Measurements from ENCODE around the gene SLK. TPM values are rescaled to one million over a fixed set of nuclear protein-coding genes. Genes with fewer than 3 reads are reported as not detected.

The SLK gene
- total and polyA plus RNA-seq, 10 donors: 5.6 to 47.4 (median 32.8) TPM

- Histone ChIP-seq H3K27me3 (replicated peaks in 1 of 7) (no peaks in the 10 kb centered on the region), H3K27ac (no peak overlapping the region), H3K9me3 (no peaks in the 10 kb centered on the region), H3K4me3 (no peak overlapping the region), H3K36me3 (no peaks in the 10 kb centered on the region), H3K4me1 (peaks cover 0 to 18% (median 7%) of the 10 kb centered on the region in 6 donors)
- TF ChIP-seq CTCF (IDR thresholded peaks at IDR 0.05 in 8 of 11, conservative IDR thresholded peaks at IDR 0.05 in 3 of 11): no peak
- TF ChIP-seq POLR2AphosphoS5 (IDR thresholded peaks at IDR 0.05): no peak
- TF ChIP-seq POLR2A (IDR thresholded peaks at IDR 0.05): no peak
- 78 to 89% (median 83%) methylated on average over 2 of the region's 2 CpGs for WGBS, 5 donors
- intact Hi-C loops (cut with DNase I; ENCODE audit: low total_unique reads): no loop called here
- no peak for DNase-seq
Observed at GRCh38 chr10:104052431-104052830, 85.5 kb downstream of the SLK start.

- WGBS, 5 donors: 90 to 98% (median 95%) methylated on average over 3 to 4 of the region's 4 CpGs
- H3K4me1 ChIP-seq: peaks cover 0 to 18% (median 7%) of the 10 kb centered on the region in 6 donors
- DNase-seq: no peak
- intact Hi-C loops (cut with DNase I; ENCODE audit: low total_unique reads): no loop called here
- H3K27me3 ChIP-seq (replicated peaks in 1 of 7): no peaks in the 10 kb centered on the region
- H3K27ac ChIP-seq: no peak overlapping the region
- no peaks in the 10 kb centered on the region for H3K9me3 ChIP-seq
- H3K4me3 ChIP-seq: no peak overlapping the region
- H3K36me3 ChIP-seq: no peaks in the 10 kb centered on the region
- TF ChIP-seq CTCF (IDR thresholded peaks at IDR 0.05 in 8 of 11, conservative IDR thresholded peaks at IDR 0.05 in 3 of 11) (no peak), POLR2AphosphoS5 (IDR thresholded peaks at IDR 0.05) (no peak), POLR2A (IDR thresholded peaks at IDR 0.05) (no peak)
Observed at GRCh38 chr10:104053201-104053600, 86.3 kb downstream of the SLK start.

DNA sequence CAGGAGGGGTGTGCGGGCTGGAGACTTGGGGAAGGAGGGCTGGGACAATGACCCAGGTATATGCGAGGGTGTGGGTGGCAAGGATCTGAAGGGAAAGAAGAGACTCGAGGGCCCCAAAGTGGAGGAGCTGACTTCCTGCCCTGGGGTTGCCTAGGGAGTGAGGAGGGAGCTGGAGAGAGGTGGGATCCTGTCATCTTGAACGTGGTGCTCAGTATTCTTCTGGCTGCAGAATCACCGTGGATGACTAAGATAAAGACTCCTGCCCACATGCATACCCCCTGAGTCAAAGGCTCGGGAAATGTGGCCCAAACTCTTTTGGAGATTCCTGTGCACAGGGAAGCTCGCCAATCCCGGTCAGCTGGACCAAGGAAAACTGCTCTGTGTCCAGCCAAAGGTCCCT lies 87.5 kb downstream of the SLK start:
- Histone ChIP-seq H3K36me3 (no peaks in the 10 kb centered on the region), H3K27ac (no peak overlapping the region), H3K4me3 (no peak overlapping the region), H3K27me3 (replicated peaks in 1 of 7) (no peaks in the 10 kb centered on the region), H3K9me3 (no peaks in the 10 kb centered on the region), H3K4me1 (peaks cover 0 to 10% (median under 1%) of the 10 kb centered on the region in 6 donors)
- WGBS, 5 donors: 71 to 86% (median 79%) methylated on average over 8 of the region's 8 CpGs
- intact Hi-C loops (cut with DNase I; ENCODE audit: low total_unique reads): no loop called here
- DNase-seq: no peak
- no peak for TF ChIP-seq POLR2A (IDR thresholded peaks at IDR 0.05)
- TF ChIP-seq POLR2AphosphoS5 (IDR thresholded peaks at IDR 0.05): no peak

DNA sequence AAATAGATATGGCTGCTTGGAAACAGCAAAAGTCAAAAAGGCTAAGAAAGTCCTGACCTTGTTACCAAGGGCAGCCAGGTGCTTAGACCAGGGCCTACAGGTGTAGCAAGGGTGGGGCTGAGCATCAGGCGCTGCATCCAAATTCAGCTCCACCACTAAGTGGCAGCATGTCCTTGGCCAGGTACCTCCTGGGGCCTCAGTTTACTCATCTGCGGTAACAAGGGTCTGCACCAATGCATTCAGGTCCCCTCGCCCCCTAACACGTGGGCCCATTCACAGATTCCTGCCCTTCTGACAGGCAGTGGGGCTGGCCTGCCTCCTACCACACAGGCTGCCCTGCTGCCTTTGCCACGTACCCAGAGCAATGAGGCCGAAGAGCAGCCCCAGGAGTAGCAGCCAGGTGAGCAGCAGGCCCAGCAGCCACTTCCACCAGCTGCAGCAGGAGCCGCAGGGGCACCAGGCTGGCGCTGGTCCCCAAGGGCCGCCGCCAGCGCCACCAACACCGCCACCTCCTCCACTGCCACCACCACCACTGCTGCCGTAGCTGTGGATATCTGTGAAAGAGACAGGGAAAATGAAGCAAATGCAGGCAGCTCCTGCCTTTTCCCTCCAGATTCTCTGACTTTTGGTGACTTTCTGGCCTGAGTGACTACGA lies 89.8 kb downstream of the SLK start:
- 74 to 86% (median 84%) methylated on average over 5 to 14 of the region's 14 CpGs for WGBS, 5 donors
- TF ChIP-seq CTCF (IDR thresholded peaks at IDR 0.05 in 8 of 11, conservative IDR thresholded peaks at IDR 0.05 in 3 of 11) (no peak), POLR2AphosphoS5 (IDR thresholded peaks at IDR 0.05) (no peak), POLR2A (IDR thresholded peaks at IDR 0.05) (no peak)
- Histone ChIP-seq H3K36me3 (no peaks in the 10 kb centered on the region), H3K4me3 (no peak overlapping the region), H3K9me3 (no peaks in the 10 kb centered on the region), H3K27ac (no peak overlapping the region), H3K4me1 (no peaks in the 10 kb centered on the region), H3K27me3 (replicated peaks in 1 of 7) (no peaks in the 10 kb centered on the region)
- intact Hi-C loops (cut with DNase I; ENCODE audit: low total_unique reads): no loop called here
- DNase-seq: no peak
